HG03469 (cell line): Measurements from ENCODE around the gene CYP21A2.
"Not testable (repeated sequence)": the region's sequence is repeated elsewhere in the genome, so short reads cannot be mapped to it uniquely, and the experiment has no call there.

Experiments used
- ATAC-seq: cut with Tn5 transposase; IDR thresholded peaks from one replicate; pipeline ENCODE4 v1.9.1; 2021; ENCODE audit warnings: mild to moderate bottlenecking, moderate library complexity, moderate number of reproducible peaks; ENCODE audit not compliant: unreplicated experiment

CYP21A2 gene

DNA sequence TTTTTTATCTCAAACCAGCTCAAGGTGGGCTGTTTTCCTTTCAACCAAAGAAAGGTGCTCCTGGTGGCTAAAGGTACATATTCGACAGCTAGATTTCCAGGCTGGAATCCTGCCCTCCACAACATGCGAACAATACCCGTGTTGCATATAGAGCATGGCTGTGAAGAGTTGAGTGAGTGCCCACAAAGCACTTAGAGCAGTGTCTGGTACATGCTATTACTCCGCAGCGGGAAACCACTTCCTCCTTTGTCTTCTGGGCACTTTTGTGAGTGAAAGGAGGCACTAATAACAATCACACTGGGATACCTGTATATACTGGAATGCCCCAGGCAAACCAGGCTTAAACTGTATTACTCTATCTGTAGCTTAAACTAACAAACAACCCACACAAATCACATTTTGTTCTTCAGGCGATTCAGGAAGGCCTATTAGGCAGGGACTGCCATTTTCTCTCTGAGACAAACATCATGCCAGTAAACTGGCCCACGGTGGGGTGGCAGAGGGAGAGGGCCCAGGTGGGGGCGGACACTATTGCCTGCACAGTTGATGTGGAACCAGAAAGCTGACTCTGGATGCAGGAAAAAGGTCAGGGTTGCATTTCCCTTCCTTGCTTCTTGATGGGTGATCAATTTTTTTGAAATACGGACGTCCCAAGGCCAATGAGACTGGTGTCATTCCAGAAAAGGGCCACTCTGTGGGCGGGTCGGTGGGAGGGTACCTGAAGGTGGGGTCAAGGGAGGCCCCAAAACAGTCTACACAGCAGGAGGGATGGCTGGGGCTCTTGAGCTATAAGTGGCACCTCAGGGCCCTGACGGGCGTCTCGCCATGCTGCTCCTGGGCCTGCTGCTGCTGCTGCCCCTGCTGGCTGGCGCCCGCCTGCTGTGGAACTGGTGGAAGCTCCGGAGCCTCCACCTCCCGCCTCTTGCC is at the start of gene CYP21A2:
Gene CYP21A2 (plus strand): TSS at position 818 of the 927 bp plus-strand sequence. CDS start 8 bp downstream, at position 826.
- not testable (repeated sequence) for ATAC-seq

DNA sequence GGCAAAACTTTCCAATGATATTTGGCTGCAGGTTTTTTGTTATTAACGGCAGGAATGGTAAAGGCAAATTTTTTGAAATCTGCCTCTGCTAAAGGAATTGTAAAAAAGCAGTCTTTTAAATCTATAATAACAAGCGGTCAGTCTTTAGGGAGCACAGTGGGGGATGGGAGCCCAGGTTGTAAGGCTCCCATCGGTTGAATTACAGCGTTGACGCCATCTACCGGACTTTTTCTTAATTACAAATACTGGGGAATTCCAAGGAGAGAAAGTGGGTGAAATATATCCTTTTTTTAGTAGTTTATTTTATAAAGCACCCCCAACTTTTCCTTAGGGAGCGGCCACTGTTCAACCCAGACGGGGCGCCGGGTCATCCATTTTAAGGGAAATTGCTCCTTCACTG is 48.9 kb upstream of the CYP21A2 start:
- not testable (repeated sequence) for ATAC-seq

DNA sequence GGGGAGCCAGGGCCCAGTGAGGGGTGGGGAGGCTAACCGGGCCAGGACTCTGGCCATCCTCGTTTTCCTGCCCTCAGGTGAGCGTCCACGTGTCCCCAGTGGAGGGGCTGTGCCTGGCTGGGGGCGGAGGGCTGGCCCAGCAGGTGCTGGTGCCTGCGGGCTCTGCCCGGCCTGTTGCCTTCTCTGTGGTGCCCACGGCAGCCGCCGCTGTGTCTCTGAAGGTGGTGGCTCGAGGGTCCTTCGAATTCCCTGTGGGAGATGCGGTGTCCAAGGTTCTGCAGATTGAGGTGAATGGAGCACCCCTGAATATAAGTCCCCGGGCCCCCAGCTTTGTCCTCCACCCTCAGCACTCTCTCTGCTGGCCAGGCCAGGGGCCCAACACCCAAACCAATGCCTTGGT is 43.8 kb upstream of the CYP21A2 start:
- not testable (repeated sequence) for ATAC-seq

DNA sequence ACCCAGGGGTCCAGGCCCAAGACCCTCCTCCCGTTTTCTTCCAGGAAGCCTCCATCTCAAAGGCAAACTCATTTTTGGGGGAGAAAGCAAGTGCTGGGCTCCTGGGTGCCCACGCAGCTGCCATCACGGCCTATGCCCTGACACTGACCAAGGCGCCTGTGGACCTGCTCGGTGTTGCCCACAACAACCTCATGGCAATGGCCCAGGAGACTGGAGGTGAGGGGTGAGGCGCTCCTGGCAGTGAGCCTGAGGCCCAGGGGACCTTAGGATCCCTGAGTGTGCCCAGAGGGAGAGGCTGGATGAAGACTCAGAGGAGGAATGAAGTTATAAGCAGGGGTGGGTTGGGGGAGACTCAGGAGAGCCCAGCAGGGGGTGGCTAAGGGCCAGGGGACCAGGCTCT is 41.8 kb upstream of the CYP21A2 start:
- ATAC-seq: not testable (repeated sequence)

DNA sequence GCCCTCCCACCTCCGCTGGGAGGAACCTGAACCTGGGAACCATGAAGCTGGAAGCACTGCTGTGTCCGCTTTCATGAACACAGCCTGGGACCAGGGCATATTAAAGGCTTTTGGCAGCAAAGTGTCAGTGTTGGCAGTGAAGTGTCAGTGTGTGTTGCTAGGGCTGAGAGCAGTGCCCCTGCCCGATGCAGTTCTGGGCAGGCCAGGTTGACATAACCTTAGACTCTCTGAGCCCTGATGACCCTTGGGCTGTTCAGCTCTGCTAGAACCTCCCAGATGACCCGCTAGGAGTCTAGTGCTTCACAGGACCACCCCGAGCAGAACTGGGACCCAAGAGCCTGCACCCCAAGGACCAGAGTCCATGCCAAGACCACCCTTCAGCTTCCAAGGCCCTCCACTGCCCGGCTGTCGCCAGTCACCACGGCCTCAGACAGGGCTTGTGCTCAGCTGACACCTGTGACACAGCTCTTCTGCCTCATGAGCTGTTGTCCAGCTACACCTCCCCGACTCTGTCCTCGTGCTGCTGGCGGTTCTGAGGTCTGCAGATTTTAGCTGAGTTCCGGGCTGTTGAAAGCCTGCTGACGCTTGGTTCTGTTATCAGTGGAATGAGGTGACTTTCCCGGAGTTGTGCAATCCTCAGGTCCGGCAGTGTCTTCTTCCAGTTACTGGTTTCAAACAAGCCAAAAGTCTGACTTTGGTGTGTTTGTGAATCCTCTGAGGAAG is 35.5 kb upstream of the CYP21A2 start:
- ATAC-seq: not testable (repeated sequence)

DNA sequence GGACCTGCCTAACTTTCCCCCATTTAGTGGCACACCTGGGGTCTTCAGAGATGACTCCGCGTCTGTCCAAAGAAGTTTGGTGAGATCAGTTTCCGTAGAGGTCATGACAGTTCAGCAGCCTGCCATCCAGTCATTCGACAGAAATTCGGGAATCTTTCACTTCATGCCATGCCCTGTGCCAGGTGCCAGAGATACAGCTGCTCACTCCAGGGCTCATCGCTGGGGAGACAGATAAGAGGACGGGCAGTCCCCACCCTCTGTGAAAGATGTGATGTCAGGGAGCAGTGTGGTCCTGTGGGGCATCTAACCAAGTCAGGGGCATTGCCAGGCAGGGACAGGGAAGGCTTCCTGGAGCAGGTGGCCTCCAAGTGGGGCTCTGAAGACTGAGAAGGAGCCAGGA is 34.9 kb upstream of the CYP21A2 start:
- not testable (repeated sequence) for ATAC-seq

DNA sequence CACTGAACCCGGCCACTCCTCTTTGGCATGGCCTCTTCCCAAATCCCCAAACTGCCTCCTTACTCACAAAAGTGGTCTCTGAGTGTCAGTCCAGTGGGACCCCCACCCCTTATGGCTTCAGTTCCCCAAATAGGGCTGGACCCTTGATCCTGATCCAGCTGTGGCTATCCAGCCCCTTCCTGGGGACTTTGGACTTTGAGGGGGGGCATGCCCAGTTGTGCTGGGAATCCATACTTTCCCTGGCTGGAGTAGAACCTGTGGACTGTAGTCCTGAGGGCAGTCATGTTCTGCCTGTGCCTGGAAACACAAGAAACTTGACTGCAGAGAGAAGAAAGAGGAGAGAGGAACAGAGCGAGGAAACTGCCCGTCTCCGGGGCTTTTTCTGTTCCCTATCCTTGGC is 33.8 kb upstream of the CYP21A2 start:
- not testable (repeated sequence) for ATAC-seq

DNA sequence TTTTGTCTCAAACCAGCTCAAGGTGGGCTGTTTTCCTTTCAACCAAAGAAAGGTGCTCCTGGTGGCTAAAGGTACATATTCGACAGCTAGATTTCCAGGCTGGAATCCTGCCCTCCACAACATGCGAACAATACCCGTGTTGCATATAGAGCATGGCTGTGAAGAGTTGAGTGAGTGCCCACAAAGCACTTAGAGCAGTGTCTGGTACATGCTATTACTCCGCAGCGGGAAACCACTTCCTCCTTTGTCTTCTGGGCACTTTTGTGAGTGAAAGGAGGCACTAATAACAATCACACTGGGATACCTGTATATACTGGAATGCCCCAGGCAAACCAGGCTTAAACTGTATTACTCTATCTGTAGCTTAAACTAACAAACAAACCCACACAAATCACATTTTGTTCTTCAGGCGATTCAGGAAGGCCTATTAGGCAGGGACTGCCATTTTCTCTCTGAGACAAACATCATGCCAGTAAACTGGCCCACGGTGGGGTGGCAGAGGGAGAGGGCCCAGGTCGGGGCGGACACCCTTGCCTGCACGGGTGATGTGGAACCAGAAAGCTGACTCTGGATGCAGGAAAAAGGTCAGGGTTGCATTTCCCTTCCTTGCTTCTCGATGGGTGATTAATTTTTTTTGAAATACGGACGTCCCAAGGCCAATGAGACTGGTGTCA is 33.2 kb upstream of the CYP21A2 start:
- not testable (repeated sequence) for ATAC-seq

DNA sequence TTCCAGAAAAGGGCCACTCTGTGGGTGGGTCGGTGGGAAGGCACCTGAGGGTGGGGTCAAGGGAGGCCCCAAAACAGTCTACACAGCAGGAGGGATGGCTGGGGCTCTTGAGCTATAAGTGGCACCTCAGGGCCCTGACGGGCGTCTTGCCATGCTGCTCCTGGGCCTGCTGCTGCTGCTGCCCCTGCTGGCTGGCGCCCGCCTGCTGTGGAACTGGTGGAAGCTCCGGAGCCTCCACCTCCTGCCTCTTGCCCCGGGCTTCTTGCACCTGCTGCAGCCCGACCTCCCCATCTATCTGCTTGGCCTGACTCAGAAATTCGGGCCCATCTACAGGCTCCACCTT is 32.7 kb upstream of the CYP21A2 start:
- not testable (repeated sequence) for ATAC-seq

DNA sequence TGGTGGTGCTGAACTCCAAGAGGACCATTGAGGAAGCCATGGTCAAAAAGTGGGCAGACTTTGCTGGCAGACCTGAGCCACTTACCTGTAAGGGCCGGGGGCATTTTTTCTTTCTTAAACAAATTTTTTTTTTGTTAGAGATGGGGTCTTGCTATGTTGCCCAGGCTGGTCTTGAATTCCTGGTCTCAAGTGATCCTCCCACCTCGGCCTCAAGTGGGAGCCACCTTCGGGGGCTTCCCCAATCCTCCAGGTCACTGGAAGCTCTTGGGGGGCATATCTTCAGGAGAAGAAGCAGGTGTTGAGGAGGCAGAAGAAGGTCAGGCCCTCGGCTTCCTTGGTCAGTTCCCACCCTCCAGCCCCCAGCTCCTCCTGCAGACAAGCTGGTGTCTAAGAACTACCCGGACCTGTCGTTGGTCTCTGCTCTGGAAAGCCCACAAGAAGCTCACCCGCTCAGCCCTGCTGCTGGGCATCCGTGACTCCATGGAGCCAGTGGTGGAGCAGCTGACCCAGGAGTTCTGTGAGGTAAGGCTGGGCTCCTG is 32.2 kb upstream of the CYP21A2 start:
- ATAC-seq: not testable (repeated sequence)

DNA sequence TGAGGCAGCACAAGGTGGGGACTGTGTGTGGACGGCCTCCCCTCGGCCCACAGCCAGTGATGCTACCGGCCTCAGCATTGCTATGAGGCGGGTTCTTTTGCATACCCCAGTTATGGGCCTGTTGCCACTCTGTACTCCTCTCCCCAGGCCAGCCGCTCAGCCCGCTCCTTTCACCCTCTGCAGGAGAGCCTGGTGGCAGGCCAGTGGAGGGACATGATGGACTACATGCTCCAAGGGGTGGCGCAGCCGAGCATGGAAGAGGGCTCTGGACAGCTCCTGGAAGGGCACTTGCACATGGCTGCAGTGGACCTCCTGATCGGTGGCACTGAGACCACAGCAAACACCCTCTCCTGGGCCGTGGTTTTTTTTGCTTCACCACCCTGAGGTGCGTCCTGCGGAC is 31.1 kb upstream of the CYP21A2 start:
- ATAC-seq: not testable (repeated sequence)

DNA sequence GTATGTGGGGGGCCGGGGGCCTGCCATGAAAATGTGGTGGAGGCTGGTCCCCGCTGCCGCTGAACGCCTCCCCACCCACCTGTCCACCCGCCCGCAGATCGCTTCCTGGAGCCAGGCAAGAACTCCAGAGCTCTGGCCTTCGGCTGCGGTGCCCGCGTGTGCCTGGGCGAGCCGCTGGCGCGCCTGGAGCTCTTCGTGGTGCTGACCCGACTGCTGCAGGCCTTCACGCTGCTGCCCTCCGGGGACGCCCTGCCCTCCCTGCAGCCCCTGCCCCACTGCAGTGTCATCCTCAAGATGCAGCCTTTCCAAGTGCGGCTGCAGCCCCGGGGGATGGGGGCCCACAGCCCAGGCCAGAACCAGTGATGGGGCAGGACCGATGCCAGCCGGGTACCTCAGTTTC is 30.2 kb upstream of the CYP21A2 start:
- not testable (repeated sequence) for ATAC-seq

DNA sequence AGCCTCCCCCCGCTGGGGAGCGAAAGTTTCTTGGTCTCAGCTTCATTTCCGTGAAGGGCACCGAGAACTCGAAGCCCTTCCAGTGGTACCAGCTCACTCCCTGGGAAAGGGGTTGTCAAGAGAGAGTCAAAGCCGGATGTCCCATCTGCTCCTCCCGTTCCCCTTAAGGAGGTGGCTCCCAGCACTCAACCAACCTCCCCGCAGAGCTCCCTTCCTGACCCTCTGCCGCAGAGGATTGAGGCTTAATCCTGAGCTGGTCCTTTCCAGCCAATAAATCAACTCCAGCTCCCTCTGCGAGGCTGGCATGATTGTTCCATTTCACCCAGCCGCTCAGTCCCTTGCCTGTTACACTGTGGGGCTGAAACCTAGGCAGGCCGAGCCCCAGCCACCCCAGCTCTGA is 29.6 kb upstream of the CYP21A2 start:
- not testable (repeated sequence) for ATAC-seq

DNA sequence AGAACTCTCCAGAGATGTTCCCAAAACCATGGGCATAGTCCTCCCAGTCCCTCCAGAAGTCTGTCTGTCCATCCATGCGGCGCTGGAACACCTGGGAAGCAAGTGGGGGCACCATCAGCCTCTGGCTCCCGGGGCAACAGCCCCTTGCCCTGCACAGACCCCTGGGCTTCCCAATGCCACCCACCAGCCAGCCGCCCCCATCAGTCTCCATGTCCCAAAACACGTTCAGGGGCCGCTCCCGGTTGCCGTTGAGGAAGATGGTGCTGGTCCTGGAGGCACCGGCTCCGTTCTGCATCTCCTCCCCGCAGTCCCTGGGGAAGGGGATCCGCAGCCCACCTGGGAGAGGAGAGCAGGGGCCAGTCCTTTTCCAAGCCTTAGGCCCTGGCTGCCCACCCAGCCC is 28.7 kb upstream of the CYP21A2 start:
- not testable (repeated sequence) for ATAC-seq

DNA sequence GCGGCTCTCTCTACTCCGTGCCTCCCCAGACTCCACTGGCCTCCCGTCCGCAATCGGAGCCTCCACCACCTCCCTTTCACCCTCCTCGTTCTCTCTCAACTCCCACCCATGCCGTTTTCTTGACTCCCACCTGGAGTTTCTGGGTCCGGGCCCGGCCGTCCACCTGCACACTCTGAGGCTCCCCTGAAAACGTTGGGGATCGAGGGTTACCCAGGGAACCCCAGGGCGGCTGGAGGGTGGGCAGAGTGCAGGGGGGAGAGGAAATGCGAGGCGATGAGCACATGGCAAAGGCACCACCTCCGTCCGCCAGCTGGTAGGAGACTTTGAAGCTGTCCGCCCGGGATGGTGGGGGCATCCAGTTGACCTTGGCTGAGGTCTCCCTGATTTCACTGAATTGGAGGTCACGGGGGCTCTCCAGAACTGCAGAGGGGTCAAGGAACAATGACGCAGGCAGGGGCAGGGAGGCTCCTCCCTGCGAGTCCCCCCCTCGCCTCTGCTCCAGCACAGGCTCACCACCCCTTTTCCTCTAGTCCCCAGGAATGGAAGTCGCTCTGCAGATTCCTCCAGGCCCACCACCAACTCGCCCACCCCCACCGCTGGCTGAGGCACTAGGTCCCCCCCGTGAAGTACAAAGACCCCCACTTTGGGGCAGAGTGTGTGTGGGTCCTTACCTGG is 27.2 kb upstream of the CYP21A2 start:
- ATAC-seq: not testable (repeated sequence)

DNA sequence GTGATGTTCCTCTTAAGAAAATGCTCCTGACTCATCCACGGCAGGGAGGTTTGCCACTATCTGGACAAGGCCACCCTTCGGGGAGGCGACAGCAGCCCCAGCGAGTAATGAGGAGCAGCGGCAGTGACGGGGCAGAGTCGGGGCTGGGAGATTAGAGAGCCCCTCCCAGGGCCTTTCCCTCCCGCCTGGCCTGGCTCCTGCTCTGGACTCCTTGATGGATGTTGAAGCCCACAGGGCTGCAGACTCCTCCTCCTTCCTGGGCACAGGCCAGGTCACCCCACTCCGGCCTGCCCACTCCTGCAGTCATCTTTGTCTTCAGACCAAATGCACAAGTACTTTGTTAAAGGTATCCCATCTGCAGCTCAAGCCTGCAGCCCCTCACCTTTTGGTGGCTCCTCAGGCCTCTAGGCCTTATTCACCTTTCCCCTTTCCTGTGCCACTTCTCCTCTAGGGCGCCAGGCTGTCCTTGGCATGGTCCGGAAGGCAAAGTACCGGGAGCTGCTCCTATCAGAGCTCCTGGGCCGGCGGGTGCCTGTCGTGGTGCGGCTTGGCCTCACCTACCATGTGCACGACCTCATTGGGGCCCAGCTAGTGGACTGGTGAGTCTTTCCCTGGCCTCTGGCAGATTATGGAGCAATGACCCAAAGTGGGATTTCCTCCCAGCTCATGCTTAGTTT is 25.1 kb upstream of the CYP21A2 start:
- not testable (repeated sequence) for ATAC-seq

DNA sequence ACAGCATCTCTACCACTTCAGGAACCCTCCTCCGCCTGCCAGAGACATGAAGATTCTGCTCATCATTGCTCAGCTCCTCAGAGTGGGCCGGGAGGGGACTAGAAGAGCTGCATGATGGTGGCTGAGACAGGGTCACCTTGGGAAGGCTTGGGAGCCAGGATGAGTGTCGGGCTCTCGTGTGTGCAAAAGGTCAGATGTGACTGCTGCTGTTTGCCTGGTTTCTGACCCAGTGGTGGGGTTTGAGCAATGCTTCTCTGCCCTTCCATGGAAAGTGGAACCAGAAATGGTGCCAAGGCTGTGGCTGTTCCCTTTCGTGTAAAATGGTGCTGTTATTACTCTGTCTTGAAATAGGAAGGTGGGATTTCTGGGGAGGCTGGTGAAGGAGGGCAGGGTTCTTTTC is 24.5 kb upstream of the CYP21A2 start:
- not testable (repeated sequence) for ATAC-seq

DNA sequence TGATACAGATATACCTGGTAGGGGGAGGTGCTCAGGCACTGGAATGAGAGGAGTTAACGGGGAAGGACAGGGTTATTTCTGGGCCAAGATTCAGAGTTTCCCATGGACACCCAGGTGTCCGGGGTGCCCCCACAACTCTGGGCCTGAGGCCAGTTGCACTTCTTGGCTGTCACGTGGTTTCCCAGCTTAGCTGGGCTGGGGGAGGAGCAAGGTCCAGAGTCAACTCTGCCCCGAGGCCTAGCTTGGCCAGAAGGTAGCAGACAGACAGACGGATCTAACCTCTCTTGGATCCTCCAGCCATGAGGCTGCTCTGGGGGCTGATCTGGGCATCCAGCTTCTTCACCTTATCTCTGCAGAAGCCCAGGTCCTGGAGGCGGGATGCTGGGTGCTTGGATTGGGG is 23.7 kb upstream of the CYP21A2 start, which contains the start of gene C4B:
Gene C4B (plus strand): TSS at position 249 of the 400 bp plus-strand sequence. CDS start 51 bp downstream, at position 300.
- ATAC-seq: not testable (repeated sequence)

DNA sequence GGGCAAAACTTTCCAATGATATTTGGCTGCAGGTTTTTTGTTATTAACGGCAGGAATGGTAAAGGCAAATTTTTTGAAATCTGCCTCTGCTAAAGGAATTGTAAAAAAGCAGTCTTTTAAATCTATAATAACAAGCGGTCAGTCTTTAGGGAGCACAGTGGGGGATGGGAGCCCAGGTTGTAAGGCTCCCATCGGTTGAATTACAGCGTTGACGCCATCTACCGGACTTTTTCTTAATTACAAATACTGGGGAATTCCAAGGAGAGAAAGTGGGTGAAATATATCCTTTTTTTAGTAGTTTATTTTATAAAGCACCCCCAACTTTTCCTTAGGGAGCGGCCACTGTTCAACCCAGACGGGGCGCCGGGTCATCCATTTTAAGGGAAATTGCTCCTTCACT is 16.1 kb upstream of the CYP21A2 start:
- ATAC-seq: not testable (repeated sequence)

DNA sequence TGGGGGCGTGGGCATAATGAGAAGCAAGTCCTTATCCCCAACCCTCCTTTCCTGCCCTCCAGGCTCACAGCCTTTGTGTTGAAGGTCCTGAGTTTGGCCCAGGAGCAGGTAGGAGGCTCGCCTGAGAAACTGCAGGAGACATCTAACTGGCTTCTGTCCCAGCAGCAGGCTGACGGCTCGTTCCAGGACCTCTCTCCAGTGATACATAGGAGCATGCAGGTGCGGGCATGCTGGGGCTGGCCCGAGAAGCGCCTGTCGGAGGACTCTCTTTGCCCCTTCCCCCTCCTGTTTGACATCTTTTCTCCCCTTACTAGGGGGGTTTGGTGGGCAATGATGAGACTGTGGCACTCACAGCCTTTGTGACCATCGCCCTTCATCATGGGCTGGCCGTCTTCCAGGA is 9.6 kb upstream of the CYP21A2 start:
- ATAC-seq: not testable (repeated sequence)
